ENCODE data around the gene SLC38A3.

The SLC38A3 gene

DNA sequence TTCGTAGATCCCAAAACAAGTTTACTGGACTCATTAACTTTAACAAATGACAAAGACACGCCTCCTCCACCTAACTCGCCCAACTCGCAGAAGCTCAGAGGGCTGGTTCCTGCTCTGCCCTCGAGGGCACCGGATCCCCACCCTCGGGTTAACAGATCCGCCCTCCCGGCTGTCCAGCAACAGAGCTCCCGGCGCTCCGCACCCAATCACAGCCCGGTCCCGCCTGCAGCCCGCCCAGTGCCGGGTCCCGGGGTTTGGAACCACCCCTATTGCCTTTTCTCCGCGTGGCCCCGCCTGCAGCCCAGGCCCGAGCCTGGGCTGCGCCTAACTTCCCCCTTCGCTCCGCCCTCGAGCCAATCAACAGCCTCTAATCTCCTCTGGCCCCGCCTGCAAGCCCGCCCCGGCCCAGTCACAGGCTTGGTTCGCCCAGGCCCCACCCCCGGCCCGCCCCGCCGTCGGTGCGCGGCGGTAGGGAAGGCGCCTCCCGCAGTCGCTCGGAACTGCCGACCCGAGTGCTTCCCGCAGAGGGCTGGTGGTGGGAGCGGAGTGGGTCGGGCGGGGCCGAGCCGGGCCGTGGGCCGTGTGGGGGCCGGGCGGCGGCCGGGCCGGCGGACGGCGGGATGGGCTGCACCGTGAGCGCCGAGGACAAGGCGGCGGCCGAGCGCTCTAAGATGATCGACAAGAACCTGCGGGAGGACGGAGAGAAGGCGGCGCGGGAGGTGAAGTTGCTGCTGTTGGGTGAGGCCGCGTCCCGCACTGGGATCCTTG lies 30.8 kb downstream of the SLC38A3 start, which contains the start of gene GNAI2:
GNAI2 (plus strand) TSS at position 489 of the 768 bp plus-strand sequence; CDS start at position 621, 132 bp downstream.
- peak; percentile 99 to 100 (median 100) for DNase-seq

- no peak for DNase-seq
These were observed 31.5 kb downstream of the SLC38A3 start for GRCh38 chr3:50236484-50237132.

DNA sequence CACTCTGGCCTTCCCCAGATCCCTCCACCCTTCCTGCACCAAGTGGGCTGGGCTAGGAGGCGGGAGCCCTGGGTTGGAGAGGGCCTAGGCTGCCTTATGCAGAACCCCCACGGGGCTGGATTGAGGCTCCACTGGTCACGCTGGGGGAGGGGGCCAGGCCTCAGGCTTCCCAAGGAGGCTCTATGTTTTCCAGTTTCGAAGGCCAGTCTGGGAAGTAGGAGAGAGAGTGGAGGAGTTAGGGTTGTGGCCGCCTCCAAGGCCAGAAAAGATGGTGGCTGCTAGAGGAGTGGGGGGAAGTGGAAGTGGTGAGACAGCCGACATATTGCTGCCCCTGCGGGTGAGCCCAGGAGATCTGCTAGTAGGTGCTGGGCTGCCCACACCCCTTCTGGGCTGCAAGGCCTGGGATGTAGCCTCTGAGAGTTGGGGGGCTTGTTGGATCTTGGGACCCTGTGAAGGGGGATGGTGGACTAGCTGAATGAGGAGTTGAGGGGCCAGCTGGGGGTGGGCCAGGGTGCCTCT lies 32.1 kb downstream of the SLC38A3 start:
- peak; percentile 42 to 71 (median 64) for DNase-seq

DNA sequence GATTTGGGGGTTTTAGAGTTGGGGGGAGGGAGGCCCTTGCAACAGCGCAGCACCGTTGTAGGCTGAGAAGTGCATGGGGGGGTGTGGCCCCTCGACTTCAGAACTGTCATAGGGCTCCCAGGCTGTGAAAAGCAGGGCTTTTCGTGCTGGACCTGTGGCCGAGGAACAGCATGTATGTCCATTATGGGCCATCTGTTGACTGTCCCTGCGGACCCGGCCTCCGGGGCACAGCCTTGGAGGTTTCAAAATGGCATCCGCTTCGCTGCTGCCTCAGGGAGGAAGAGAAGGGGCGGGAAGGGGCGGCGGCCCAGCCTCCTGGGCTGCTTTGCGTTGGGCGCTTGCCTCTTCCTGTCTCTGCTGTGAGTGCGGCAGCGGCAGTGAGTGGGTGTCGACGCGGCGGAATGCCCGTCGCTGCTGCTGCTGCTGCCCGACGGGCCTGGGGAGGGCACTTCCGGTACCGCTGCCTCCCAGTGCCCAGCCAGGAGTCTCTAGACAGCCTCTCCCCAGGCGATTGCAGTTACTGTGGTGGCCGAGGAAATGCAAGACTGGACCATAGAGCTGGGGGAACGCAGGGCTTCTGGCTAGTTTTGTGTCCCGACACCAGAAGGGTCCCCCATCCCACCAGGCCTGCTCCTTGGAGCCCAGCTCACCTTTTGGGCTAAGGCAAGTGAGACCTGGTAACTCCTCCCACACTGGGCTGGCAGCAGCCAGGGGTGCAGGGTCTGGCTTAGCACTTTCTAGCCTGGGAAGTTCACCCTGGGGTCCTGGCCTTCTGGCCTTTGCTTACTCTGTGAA lies 32.9 kb downstream of the SLC38A3 start:
- DNase-seq: peak; percentile 94 to 96 (median 96)

DNA sequence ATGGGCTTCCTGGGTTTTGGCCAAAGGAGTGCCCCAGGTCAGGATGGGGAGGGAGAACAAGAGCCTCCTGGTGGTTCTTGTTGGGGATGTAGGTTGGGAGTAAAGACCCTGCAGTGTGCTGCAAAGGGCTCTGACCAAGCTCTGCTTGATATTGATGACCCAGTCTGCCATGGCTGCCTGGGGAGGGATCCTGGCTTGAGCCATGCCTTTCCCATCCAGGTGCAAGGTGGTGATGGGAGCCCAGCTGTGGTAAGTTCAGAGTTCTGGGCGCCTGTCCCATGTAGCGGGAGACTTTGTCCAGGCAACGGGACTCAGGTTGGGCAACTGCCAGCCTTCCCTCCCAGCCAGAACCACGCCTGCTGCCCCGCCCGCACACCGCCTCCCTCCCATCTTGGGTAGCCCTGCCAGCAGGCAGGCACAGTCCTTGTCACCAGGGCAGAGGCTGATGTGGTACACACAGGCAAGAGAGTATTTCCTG lies 33.5 kb downstream of the SLC38A3 start:
- peak; percentile 60 to 85 (median 75) for DNase-seq

DNA sequence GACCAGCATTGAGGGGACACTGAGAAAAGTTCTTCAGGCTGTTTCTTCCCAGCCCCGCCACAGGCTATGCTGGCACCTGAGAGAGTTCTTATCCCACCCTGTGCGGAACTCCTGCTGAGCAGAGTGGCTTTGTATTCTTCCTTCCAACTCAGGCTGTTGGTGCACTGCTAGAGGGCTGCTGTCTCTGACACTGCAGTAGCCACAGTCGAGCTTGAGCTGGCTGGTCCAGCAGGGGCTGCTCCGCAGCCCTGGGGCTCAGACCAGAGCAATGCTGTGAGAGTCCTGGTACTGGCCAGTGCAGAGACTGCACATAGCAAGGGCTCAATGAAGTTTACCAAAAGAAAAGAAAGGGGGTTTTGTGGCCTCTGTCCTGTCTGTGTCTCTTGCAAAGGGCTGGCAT lies 34.6 kb downstream of the SLC38A3 start:
- DNase-seq: no peak

GRCh38 chr3:50241163-50241562 lies 36.1 kb downstream of the SLC38A3 start:
- DNase-seq: no peak

GRCh38 chr3:50241713-50242380 lies 36.8 kb downstream of the SLC38A3 start:
- DNase-seq: peak in 2 of 4 experiments; percentile 42 to 49

- DNase-seq: no peak
These were observed 37.3 kb downstream of the SLC38A3 start for GRCh38 chr3:50242381-50242770.

DNA sequence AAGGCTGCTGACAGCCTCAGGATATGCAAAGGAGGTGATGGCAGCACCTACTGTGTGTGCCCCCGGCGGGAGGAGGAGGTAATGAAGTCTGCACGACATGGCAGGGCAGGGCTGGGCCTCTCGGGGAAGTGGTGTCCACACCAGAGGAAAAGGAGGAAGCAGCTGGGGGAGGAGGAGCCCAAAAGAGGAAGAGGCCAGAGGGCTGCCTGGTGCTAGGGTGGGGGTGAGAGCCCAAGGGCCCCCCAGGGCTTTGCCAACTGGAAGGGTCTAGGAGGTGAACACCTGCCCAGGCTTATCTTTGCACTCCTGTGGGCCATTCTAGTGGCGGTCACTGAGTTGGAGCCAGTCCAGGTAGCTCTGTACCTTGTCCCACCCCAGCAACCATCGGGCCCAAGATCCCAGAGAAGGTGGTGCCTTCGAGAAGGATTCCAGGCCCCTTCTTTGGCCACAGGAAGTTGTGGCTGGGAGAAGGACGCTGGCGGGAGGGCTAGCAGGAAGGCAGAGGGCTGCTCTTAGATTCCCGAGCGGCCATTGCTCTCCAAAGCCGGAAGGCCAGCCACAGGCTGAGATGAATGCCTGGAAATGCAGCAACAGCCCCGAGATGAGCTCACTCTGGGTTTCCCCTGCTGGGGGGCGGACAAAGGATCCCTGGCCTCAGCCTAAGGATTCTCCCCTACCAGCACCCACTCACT lies 37.9 kb downstream of the SLC38A3 start:
- peak; percentile 89 to 96 (median 95) for DNase-seq

GRCh38 chr3:50243543-50243895 lies 38.4 kb downstream of the SLC38A3 start:
- no peak for DNase-seq

DNA sequence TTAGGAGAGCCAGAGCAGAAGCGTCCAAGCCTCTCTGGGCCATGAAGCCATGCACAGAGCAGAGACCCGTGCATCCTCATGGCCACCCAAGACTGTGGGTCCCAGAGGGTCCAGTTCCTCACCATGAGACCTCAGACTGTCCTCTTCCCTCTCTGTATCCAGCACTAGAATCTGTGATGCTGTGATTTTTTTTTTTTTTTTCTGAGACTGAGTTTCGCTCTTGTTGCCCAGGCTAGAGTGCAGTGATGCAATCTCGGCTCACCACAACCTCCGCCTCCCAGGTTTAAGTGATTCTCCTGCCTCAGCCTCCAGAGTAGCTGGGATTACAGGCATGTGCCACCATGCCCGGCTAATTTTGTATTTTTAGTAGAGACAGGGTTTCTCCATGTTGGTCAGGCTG lies 39.7 kb downstream of the SLC38A3 start:
- peak in 3 of 4 experiments; percentile 40 to 51 (median 49) for DNase-seq

DNA sequence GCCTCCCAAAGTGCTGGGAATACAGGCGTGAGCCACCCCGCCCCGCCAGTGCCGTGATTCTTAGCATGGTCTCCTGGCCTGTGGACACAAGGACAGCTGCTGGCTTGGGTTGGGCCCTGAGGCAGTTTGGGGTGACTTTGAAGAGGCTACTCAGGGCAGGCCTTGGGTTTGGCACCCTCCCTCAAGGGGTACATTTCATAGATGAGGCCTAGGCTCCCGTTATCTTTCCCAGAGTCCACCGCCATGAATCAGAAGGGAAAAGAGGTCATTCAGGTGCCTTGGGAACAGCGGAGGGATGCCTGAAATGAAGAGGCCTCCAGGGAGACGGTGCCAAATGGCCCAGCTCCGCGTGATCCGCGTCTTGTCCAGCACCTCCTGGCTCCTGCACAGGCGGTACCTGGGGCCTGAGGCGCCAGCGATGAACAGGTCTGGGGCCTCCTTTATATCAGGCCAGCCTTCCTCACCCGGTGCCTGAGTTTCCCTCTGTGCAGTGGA lies 40.2 kb downstream of the SLC38A3 start:
- DNase-seq: no peak

GRCh38 chr3:50245831-50246516 lies 40.9 kb downstream of the SLC38A3 start:
- DNase-seq: peak; percentile 93 to 97 (median 96)

GRCh38 chr3:50246517-50246954 lies 41.5 kb downstream of the SLC38A3 start:
- peak; percentile 80 to 91 (median 86) for DNase-seq

GRCh38 chr3:50248387-50248786 lies 43.3 kb downstream of the SLC38A3 start:
- no peak for DNase-seq

- no peak for DNase-seq
These were observed 44.4 kb downstream of the SLC38A3 start for GRCh38 chr3:50249457-50249856.

DNA sequence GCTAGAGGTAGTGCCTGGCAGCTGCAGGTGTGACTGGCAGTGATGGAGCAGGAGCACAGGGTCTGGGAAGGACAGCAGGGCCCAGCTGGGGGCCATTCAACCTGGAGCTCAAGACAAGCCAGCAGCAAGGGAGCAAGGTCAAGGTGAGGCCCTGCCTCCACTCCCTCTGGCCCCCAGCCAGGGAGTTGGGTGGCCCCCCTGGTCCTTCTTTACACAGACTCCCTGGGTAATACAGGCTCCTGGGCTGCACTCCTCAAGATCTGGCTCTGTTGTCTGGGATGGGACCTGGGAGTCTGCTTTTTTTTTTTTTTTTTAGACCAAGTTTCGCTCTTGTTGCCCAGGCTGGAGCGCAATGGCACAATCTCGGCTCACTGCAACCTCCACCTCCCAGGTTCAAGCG lies 45.4 kb downstream of the SLC38A3 start:
- DNase-seq: no peak

GRCh38 chr3:50251220-50251619 lies 46.1 kb downstream of the SLC38A3 start:
- DNase-seq: peak in 3 of 4 experiments; percentile 56 to 66 (median 58)

DNA sequence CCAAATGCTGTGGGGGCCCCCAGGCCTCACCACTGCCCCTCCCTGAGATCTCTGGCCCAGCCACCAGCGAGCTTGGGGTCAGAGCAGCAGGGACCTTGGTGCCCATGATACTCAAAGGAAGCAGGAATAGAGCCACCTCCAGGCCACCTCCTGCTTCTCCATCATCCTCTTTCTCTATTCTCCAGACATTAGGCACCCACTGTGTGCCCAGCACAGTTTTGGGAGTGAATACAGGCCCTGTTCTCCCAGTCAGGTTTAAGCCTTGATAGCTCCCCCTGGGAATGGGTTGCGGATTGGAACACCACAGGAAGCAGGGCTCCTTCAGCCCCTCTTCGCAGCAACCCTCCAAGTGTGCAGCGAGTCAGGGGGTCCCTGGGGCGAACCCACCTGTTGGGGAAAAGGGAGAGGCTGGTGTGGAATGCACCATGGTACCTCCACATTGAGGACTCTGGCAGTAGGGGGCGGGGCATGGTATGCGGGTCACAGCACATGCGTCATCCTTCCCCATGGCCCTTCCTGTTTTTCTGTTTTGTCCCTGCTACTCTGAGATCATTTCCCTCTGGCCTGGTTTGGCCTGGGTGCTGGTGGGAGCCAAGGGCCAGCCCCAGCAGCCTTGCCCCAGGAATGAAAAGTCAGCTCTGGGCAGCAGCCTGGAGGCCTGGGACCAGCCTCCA lies 49.6 kb downstream of the SLC38A3 start:
- peak; percentile 91 to 95 (median 93) for DNase-seq
